K562 (cell line): ENCODE measurements around the gene IL3RA. TPM values are rescaled to one million over a fixed set of nuclear protein-coding genes. Genes with fewer than 3 reads are reported as not detected.
A peak's percentile ranks its signal among the peaks of the same experiment; 100 is the strongest.

Source experiments
- ATAC-seq: fragments of 200-7000 bp; cut with Tn5 transposase; 3 replicates; pipeline ENCODE4 v1.9.1; 2020; ENCODE audit warnings: moderate library complexity
- BruUV-seq: library from RNA; stranded (reverse); fragments of 400-500 nt; replicated peaks from 2 replicates; lab custom pipeline; 2021; lab: Mats Ljungman, UMichigan
- CTCF ChIA-PET: fragments of 300-600 bp; formaldehyde crosslinking; extraction: SDS; loops from one replicate; lab custom pipeline; 2021; ENCODE audit warnings: low intra/inter-chr PET ratio; lab: Yijun Ruan, JAX
- POLR2A ChIA-PET: fragments of 300-600, 350-650 bp; sonication (Branson Sonifier 250); formaldehyde crosslinking; extraction: SDS; loops from one replicate; lab custom pipeline; 2021; ENCODE audit warnings: antibody characterized with exemption, inconsistent platforms; lab: Yijun Ruan, JAX
- DNase-seq, 4 experiments: peaks; one replicate each; pipeline versions ENCODE4 v3.0.0 to v3.0.0-alpha.2; 2011 to 2018; ENCODE audit warnings: low spot score in 3 of 4, mixed read lengths in 3 of 4; ENCODE audit errors: extremely low read depth in 1 of 4
- FAIRE-seq: peaks from 2 replicates; lab custom pipeline; 2011; peaks lifted over from hg19 to GRCh38; lab: Jason Lieb, UNC
- H2AFZ ChIP-seq: 2 replicates; pipeline ENCODE4 v1.6.0; 2011; ENCODE audit warnings: low read depth, low read length, control low read depth, inconsistent platforms
- H3K27ac ChIP-seq: fragments of 200-600 bp; 3 replicates; pipeline ENCODE4 v1.8.0; 2011; ENCODE audit warnings: low read depth, mild to moderate bottlenecking, control low read depth, inconsistent platforms, low read length, moderate library complexity, mixed read lengths; ENCODE audit errors: extremely low read depth
- H3K27me3 ChIP-seq, 2 experiments: fragments of 300-600 bp in 1 of 2; 2 replicates in 1 of 2; 3 replicates in 1 of 2; pipeline versions ENCODE4 v1.6.0 to v1.8.0; 2011; ENCODE audit warnings: inconsistent platforms in 2 of 2, low read length in 2 of 2, mild to moderate bottlenecking in 1 of 2, mixed read lengths in 1 of 2, moderate library complexity in 1 of 2; ENCODE audit not compliant: control insufficient read depth in 2 of 2, insufficient read depth in 2 of 2
- H3K36me3 ChIP-seq: fragments of 300-600 bp; 3 replicates; pipeline ENCODE4 v1.8.0; 2011; ENCODE audit warnings: mild to moderate bottlenecking, low read length, inconsistent platforms; ENCODE audit not compliant: control insufficient read depth, insufficient read depth
- H3K4me1 ChIP-seq, 2 experiments: fragments of 200-600 bp in 1 of 2; replicated peaks in 1 of 2; 2 replicates in 1 of 2; 3 replicates in 1 of 2; pipeline versions ENCODE4 v1.5.1 to v1.8.0; 2011; ENCODE audit warnings: inconsistent platforms in 2 of 2, low read length in 2 of 2, mild to moderate bottlenecking in 1 of 2, mixed read lengths in 1 of 2, moderate library complexity in 1 of 2; ENCODE audit not compliant: control insufficient read depth in 2 of 2, insufficient read depth in 2 of 2
- H3K4me2 ChIP-seq: 2 replicates; pipeline ENCODE4 v1.6.1; 2011; ENCODE audit warnings: low read length, control low read depth, inconsistent platforms, mixed read lengths; ENCODE audit not compliant: insufficient read depth
- H3K4me3 ChIP-seq: fragments of 200-600 bp; sonication (generic), shearing (Covaris generic); 2 replicates; pipeline ENCODE4 v1.5.1; 2016; ENCODE audit warnings: control low read depth, inconsistent platforms
- H3K79me2 ChIP-seq: fragments of 200-600 bp; 3 replicates; pipeline ENCODE4 v1.8.0; 2011; ENCODE audit warnings: low read length, inconsistent platforms; ENCODE audit not compliant: control insufficient read depth, insufficient read depth
- H3K9ac ChIP-seq, 2 experiments: 2 replicates each; pipeline versions ENCODE4 v1.6.0 to v1.6.1; 2011; ENCODE audit warnings: low read depth in 2 of 2, low read length in 2 of 2, control low read depth in 1 of 2, inconsistent platforms in 1 of 2, mild to moderate bottlenecking in 1 of 2, mixed read lengths in 1 of 2; ENCODE audit not compliant: insufficient read depth in 1 of 2
- H3K9me1 ChIP-seq: one replicate; pipeline ENCODE4 v1.6.0; 2011; ENCODE audit warnings: inconsistent platforms, mild to moderate bottlenecking, low read length, moderate library complexity; ENCODE audit not compliant: control insufficient read depth, insufficient read depth
- H3K9me3 ChIP-seq: replicated peaks from 2 replicates; pipeline ENCODE4 v1.5.1; 2011; ENCODE audit warnings: low read depth, low read length, inconsistent platforms; ENCODE audit not compliant: control insufficient read depth, insufficient read depth
- H4K20me1 ChIP-seq: replicated peaks from 2 replicates; pipeline ENCODE4 v1.6.1; 2011; ENCODE audit warnings: low read length, inconsistent platforms, mixed read lengths; ENCODE audit not compliant: control insufficient read depth, insufficient read depth
- ARNT ChIP-seq, 2 experiments: fragments of 450-650 bp; IDR thresholded peaks; 2 replicates each; pipeline ENCODE4 v1.6.1; 2016; ENCODE audit warnings: mild to moderate bottlenecking in 1 of 2
- BHLHE40 ChIP-seq: IDR thresholded peaks from 2 replicates; pipeline ENCODE4 v1.6.1; 2011; ENCODE audit warnings: low read length, improper control_type of control experiment
- CBFA2T2 ChIP-seq: fragments of 450-650 bp; conservative IDR thresholded peaks from 2 replicates; pipeline ENCODE4 v1.6.1; 2017; ENCODE audit warnings: mild to moderate bottlenecking
- GATAD2B ChIP-seq: fragments of 450-650 bp; IDR thresholded peaks from 2 replicates; pipeline ENCODE4 v1.6.1; 2017; ENCODE audit warnings: mild to moderate bottlenecking, borderline replicate concordance
- KDM5B ChIP-seq: fragments of 200-600 bp; sonication (generic); IDR thresholded peaks from 2 replicates; pipeline ENCODE4 v1.6.1; 2012; ENCODE audit warnings: low read depth, mild to moderate bottlenecking, moderate library complexity, low read length, control low read depth, inconsistent platforms; ENCODE audit not compliant: insufficient replicate concordance
- MBD2 ChIP-seq: sonication (generic); IDR thresholded peaks from 2 replicates; pipeline ENCODE4 v1.6.1; 2016; ENCODE audit warnings: low read depth, borderline replicate concordance
- MTA3 ChIP-seq: fragments of 450-650 bp; formaldehyde crosslinking; IDR thresholded peaks from 2 replicates; pipeline ENCODE4 v1.6.1; 2017; ENCODE audit warnings: mild to moderate bottlenecking, borderline replicate concordance
- POLR2A ChIP-seq: fragments of 450-650 bp; conservative IDR thresholded peaks from 2 replicates; pipeline ENCODE4 v1.6.1; 2016
- POLR2AphosphoS2 ChIP-seq: IDR thresholded peaks from 2 replicates; pipeline ENCODE4 v1.6.1; 2012; ENCODE audit warnings: low read length, improper control_type of control experiment
- POLR2AphosphoS5 ChIP-seq: IDR thresholded peaks from 2 replicates; pipeline ENCODE4 v1.6.1; 2011; ENCODE audit warnings: mild to moderate bottlenecking, low read depth, low read length, moderate library complexity; ENCODE audit not compliant: control insufficient read depth, insufficient read depth
- POLR2G ChIP-seq: fragments of 200-400 bp; formaldehyde crosslinking; IDR thresholded peaks from 2 replicates; pipeline ENCODE4 v1.6.1; 2017; ENCODE audit warnings: low read depth, mild to moderate bottlenecking, antibody characterized with exemption, low read length, moderate library complexity
- RAD51 ChIP-seq: fragments of 450-650 bp; IDR thresholded peaks from 2 replicates; pipeline ENCODE4 v1.7.1; 2016; ENCODE audit warnings: low read depth, mild to moderate bottlenecking, borderline replicate concordance
- RBFOX2 ChIP-seq: fragments of 200-400 bp; formaldehyde crosslinking; IDR thresholded peaks from 2 replicates; pipeline ENCODE4 v1.6.1; 2017; ENCODE audit warnings: low read depth, mild to moderate bottlenecking, low read length, moderate library complexity
- SP1 ChIP-seq: sonication (generic); formaldehyde crosslinking; IDR thresholded peaks from 2 replicates; pipeline ENCODE4 v1.8.1; 2022; ENCODE audit warnings: mild to moderate bottlenecking, missing genetic modification reagents
- SRSF3 ChIP-seq: fragments of 200-400 bp; formaldehyde crosslinking; IDR thresholded peaks from 2 replicates; pipeline ENCODE4 v1.6.1; 2016; ENCODE audit warnings: mild to moderate bottlenecking, low read length, moderate library complexity; ENCODE audit not compliant: insufficient read depth
- SUPT5H ChIP-seq: fragments of 450-650 bp; IDR thresholded peaks from 2 replicates; pipeline ENCODE4 v1.6.1; 2016
- TOE1 ChIP-seq, 2 experiments: fragments of 450-650 bp in 1 of 2; sonication (generic) in 1 of 2; formaldehyde crosslinking in 1 of 2; IDR thresholded peaks; 2 replicates each; pipeline versions ENCODE4 v1.7.1 to v1.8.0; 2016 to 2022; ENCODE audit warnings: borderline replicate concordance in 2 of 2, mild to moderate bottlenecking in 2 of 2, antibody characterized with exemption in 1 of 2, inconsistent platforms in 1 of 2, low read depth in 1 of 2, missing genetic modification reagents in 1 of 2, moderate library complexity in 1 of 2
- USF1 ChIP-seq: sonication (generic); formaldehyde crosslinking; IDR thresholded peaks from 2 replicates; pipeline ENCODE4 v1.9.0; 2022; ENCODE audit warnings: mild to moderate bottlenecking, missing genetic modification reagents
- ZNF586 ChIP-seq: fragments of 450-650 bp; formaldehyde crosslinking; conservative IDR thresholded peaks from 2 replicates; pipeline ENCODE4 v1.4.0; 2020; ENCODE audit warnings: mild to moderate bottlenecking, moderate library complexity
- WGBS: fragments of 100-300 bp; shearing (Covaris generic); methylation state at CpG from one replicate; pipeline ENCODE4 v1.1.6; 2016; ENCODE audit warnings: low coverage, mixed read lengths; ENCODE audit not compliant: insufficient coverage; ENCODE audit errors: missing lambda C conversion rate; 5-methylcytosine and 5-hydroxymethylcytosine counted together
- in situ Hi-C: fragments of 300-500 bp; cut with MboI; formaldehyde crosslinking; loops from 4 replicates; pipeline ENCODE4 v1.15.0; 2018; ENCODE audit warnings: inconsistent platforms, mixed read lengths
- intact Hi-C: fragments of 100-400 bp; cut with micrococcal nuclease; formaldehyde crosslinking; loops from 2 replicates; pipeline ENCODE4 v1.14.2; 2022
- polyA plus RNA-seq, 8 experiments: library from polyadenylated mRNA; depleted of rRNA in 4 of 8; stranded (reverse) in 5 of 8; unstranded in 3 of 8; fragments of >200 nt; fragmentation: Nextera tagmentation in 2 of 8; fragmentation: Illumina TruSeq in 1 of 8; extraction: Ambion mirVana in 2 of 8; extraction: Trizol in 1 of 8; gene quantifications; 2 replicates each; pipeline versions ENCODE4 v1.2.1 to v1.2.3, GENCODE V29; 2011 to 2014; ENCODE audit warnings: inconsistent platforms in 1 of 8, missing spikeins in 1 of 8
- total RNA-seq, 7 experiments: library from RNA; depleted of rRNA in 6 of 7; stranded (reverse); fragments of >200 nt in 6 of 7; fragmentation: Illumina TruSeq in 2 of 7; extraction: Trizol in 2 of 7; gene quantifications; 2 replicates each; pipeline versions ENCODE4 v1.2.1 to v1.2.3, GENCODE V29; 2011 to 2021; ENCODE audit warnings: low replicate concordance in 1 of 7
- TF ChIP-seq, protein P1 (sequence below): sonication (generic); formaldehyde crosslinking; IDR thresholded peaks from 2 replicates; pipeline ENCODE4 v1.5.0; 2020; ENCODE audit warnings: missing genetic modification reagents
- TF ChIP-seq, protein P2 (sequence below): fragments of 450-650 bp; formaldehyde crosslinking; IDR thresholded peaks from 2 replicates; pipeline ENCODE4 v1.4.0; 2020; ENCODE audit warnings: mild to moderate bottlenecking, mixed read lengths

Gene IL3RA
- total and polyA plus RNA-seq, 9 of the 15 experiments (the other 6 are each of a cell fraction or from before 2014, with no cell fraction given) = not detected

DNA sequence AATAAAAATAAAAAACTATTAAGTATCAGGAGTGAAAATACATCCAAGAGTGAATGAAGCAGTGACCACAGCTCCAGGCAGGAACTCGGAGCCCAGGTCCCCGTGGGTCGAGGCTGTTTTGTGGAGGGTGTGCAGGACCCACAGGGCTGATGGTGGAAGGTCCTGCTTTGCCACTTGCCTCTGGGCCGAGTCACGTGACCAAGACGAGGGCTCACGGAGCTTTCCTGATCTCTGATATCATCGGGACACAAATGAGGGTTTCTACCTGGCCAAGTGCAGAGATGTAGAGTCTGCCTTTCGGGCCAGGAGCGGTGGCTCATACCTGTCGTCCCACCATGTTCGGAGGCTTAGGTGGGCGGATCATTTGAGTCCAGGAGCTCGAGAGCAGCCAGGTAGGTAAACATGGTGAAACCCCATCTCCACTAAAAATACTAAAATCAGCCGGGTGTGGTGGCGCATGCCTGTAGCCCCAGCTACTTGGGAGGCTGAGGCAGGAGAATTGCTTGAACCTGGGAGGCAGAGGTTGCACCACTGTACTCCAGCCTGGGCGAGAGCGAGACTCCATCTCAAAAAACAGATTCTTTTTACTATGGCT, 48.2 kb downstream of the IL3RA start:
- Histone ChIP-seq H3K27me3 (no peaks in the 10 kb centered on the region), H3K36me3 (peaks cover 53% of the 10 kb centered on the region), H3K9me3 (no peaks in the 10 kb centered on the region), H3K79me2 (peaks cover 27% of the 10 kb centered on the region), H4K20me1 (peaks cover 30% of the 10 kb centered on the region), H3K4me3 (no peak overlapping the region), H2AFZ (no peak overlapping the region), H3K4me2 (no peak overlapping the region), H3K4me1 (peaks cover 7 to 46% of the 10 kb centered on the region in 2 experiments; a peak in 3 of 5 replicates), H3K27ac (no peak overlapping the region), H3K9me1 (peaks cover 8% of the 10 kb centered on the region), H3K9ac (peak overlapping the region in 1 of 2 experiments; percentile 52; a peak in 2 of 4 replicates)
- WGBS = 58% methylated on average over 9 of the region's 18 CpGs
- BruUV-seq = no TSS peak
- DNase-seq = peak in 2 of 4 experiments; percentile 4 to 30
- ChIA-PET POLR2A (no interaction called here), CTCF (no interaction called here)
- ATAC-seq = peak; percentile 9
- in situ Hi-C loops (no loop called here), intact Hi-C loops (no loop called here)
- no peak for FAIRE-seq
- TF ChIP-seq SUPT5H (peak; percentile 60), SRSF3 (no peak), RBFOX2 (peak; percentile 50; the same call in 1 of the 2 replicates), SP1 (CRISPR knock-in tag) (no peak), POLR2AphosphoS5 (peak; percentile 69), MTA3 (no peak), BHLHE40 (peak; percentile 44; the same call in 1 of the 2 replicates), CBFA2T2 (peak; percentile 43; the same call in 1 of the 2 replicates), GATAD2B (no peak), ZNF586 (no peak), RAD51 (peak; percentile 84), MBD2 (0 out of 2 replicates have a peak, but pooled peaks have one; percentile 14), USF1 (CRISPR knock-in tag) (peak; percentile 59), POLR2AphosphoS2 (peak; percentile 81), POLR2A (peak; percentile 70), KDM5B (no peak), ARNT (IDR thresholded peaks at IDR 0.05) (no peak), TOE1 (IDR thresholded peaks at IDR 0.05; ENCODE audit: borderline replicate concordance) (peak; percentile 81), TOE1 (CRISPR knock-in tag; IDR thresholded peaks at IDR 0.05; ENCODE audit: borderline replicate concordance, low read depth) (no peak), POLR2G (peak; percentile 51)
- TF ChIP-seq, protein P1, sequence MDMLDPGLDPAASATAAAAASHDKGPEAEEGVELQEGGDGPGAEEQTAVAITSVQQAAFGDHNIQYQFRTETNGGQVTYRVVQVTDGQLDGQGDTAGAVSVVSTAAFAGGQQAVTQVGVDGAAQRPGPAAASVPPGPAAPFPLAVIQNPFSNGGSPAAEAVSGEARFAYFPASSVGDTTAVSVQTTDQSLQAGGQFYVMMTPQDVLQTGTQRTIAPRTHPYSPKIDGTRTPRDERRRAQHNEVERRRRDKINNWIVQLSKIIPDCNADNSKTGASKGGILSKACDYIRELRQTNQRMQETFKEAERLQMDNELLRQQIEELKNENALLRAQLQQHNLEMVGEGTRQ (CRISPR knock-in tag) = peak; percentile 59
- TF ChIP-seq, protein P2, sequence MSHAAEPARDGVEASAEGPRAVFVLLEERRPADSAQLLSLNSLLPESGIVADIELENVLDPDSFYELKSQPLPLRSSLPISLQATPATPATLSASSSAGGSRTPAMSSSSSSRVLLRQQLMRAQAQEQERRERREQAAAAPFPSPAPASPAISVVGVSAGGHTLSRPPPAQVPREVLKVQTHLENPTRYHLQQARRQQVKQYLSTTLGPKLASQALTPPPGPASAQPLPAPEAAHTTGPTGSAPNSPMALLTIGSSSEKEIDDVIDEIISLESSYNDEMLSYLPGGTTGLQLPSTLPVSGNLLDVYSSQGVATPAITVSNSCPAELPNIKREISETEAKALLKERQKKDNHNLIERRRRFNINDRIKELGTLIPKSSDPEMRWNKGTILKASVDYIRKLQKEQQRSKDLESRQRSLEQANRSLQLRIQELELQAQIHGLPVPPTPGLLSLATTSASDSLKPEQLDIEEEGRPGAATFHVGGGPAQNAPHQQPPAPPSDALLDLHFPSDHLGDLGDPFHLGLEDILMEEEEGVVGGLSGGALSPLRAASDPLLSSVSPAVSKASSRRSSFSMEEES (CRISPR knock-in tag) = peak; percentile 83
